GM12878 (cell line): ENCODE measurements around the gene PPME1.

Experiments used
- ATF3 ChIP-seq: IDR thresholded peaks from 2 replicates; pipeline ENCODE4 v1.6.1; 2011; ENCODE audit warnings: low read depth, mild to moderate bottlenecking, low read length, moderate library complexity, borderline replicate concordance; ENCODE audit errors: extremely low read depth
- FOS ChIP-seq: IDR thresholded peaks from 3 replicates; pipeline ENCODE4 v1.6.1; 2011; ENCODE audit warnings: borderline replicate concordance; ENCODE audit not compliant: insufficient read length; ENCODE audit errors: extremely low read depth
- HCFC1 ChIP-seq: fragments of 150-350 bp; IDR thresholded peaks from 2 replicates; pipeline ENCODE4 v1.6.1; 2014; ENCODE audit warnings: low read length
- KDM1A ChIP-seq: fragments of 200-600 bp; sonication (generic); IDR thresholded peaks from 2 replicates; pipeline ENCODE4 v1.6.1; 2016; ENCODE audit warnings: borderline replicate concordance
- SP1 ChIP-seq: IDR thresholded peaks from one replicate; pipeline ENCODE4 v1.6.1; 2011; ENCODE audit warnings: low read depth, low read length
- TCF12 ChIP-seq: IDR thresholded peaks from 2 replicates; pipeline ENCODE4 v1.6.1; 2011; ENCODE audit warnings: low read depth, mild to moderate bottlenecking, low read length
- TF ChIP-seq, protein P1 (sequence below), 3 experiments: IDR thresholded peaks in 2 of 3; conservative IDR thresholded peaks in 1 of 3; 2 replicates each; pipeline ENCODE4 v1.5.1; 2011; ENCODE audit warnings: low read depth in 3 of 3, low read length in 3 of 3, mild to moderate bottlenecking in 3 of 3, control low read depth in 2 of 3, moderate library complexity in 2 of 3, inconsistent platforms in 1 of 3, mixed read lengths in 1 of 3; ENCODE audit not compliant: control insufficient read depth in 2 of 3, insufficient read depth in 1 of 3; ENCODE audit errors: extremely low read depth in 1 of 3

GRCh38 chr11:74235121-74235520, 64.0 kb downstream of the PPME1 start:
- no peak for TF ChIP-seq FOS
- no peak for TF ChIP-seq HCFC1
- TF ChIP-seq KDM1A, result no peak
- TF ChIP-seq, protein P1, sequence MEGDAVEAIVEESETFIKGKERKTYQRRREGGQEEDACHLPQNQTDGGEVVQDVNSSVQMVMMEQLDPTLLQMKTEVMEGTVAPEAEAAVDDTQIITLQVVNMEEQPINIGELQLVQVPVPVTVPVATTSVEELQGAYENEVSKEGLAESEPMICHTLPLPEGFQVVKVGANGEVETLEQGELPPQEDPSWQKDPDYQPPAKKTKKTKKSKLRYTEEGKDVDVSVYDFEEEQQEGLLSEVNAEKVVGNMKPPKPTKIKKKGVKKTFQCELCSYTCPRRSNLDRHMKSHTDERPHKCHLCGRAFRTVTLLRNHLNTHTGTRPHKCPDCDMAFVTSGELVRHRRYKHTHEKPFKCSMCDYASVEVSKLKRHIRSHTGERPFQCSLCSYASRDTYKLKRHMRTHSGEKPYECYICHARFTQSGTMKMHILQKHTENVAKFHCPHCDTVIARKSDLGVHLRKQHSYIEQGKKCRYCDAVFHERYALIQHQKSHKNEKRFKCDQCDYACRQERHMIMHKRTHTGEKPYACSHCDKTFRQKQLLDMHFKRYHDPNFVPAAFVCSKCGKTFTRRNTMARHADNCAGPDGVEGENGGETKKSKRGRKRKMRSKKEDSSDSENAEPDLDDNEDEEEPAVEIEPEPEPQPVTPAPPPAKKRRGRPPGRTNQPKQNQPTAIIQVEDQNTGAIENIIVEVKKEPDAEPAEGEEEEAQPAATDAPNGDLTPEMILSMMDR (IDR thresholded peaks at IDR 0.05 in 2 of 3, conservative IDR thresholded peaks at IDR 0.05 in 1 of 3; ENCODE audit: control insufficient read depth in 2 of 3, extremely low read depth in 1 of 3, insufficient read depth in 1 of 3, low read depth in 3 of 3, low read length in 3 of 3), result no peak
- no peak for TF ChIP-seq TCF12
- TF ChIP-seq SP1, result no peak
- no peak for TF ChIP-seq ATF3
